ENCODE measurements around the gene OR5H1.

The OR5H1 gene

GRCh38 chr3:98180319-98180890 lies 49.9 kb downstream of the OR5H1 start:
- CTCF ChIA-PET = no interaction called here
- TF ChIP-seq ZNF701 (tag by site-specific recombination; IDR thresholded peaks at IDR 0.05) (no peak), ZNF48 (tag by site-specific recombination; IDR thresholded peaks at IDR 0.05) (no peak), ZXDB (tag by site-specific recombination; IDR thresholded peaks at IDR 0.05) (no peak), BCL6B (tag by site-specific recombination; IDR thresholded peaks at IDR 0.05) (no peak), ZNF530 (tag by site-specific recombination; IDR thresholded peaks at IDR 0.05; ENCODE audit: low read depth) (no peak), ZNF621 (tag by site-specific recombination; IDR thresholded peaks at IDR 0.05) (no peak), ZSCAN5A (tag by site-specific recombination; IDR thresholded peaks at IDR 0.05) (no peak), ZNF138 (tag by site-specific recombination; IDR thresholded peaks at IDR 0.05; ENCODE audit: borderline replicate concordance) (no peak), ZNF202 (tag by site-specific recombination; IDR thresholded peaks at IDR 0.05; ENCODE audit: borderline replicate concordance) (no peak)
- Histone ChIP-seq H3K4me1 (ENCODE audit: control insufficient read depth, insufficient read depth, low read length) (no peaks in the 10 kb centered on the region), H3K27ac (ENCODE audit: extremely low read depth, low read depth, low read length) (no peak overlapping the region), H3K4me3 (ENCODE audit: low read depth, low read length) (no peak overlapping the region), H3K36me3 (ENCODE audit: control insufficient read depth in 2 of 2, insufficient read depth in 1 of 2, low read length in 2 of 2) (no peaks in the 10 kb centered on the region), H3K9me3 (ENCODE audit: control insufficient read depth, insufficient read depth, low read depth, low read length) (no peaks in the 10 kb centered on the region)
- POLR2A ChIA-PET = no interaction called here

GRCh38 chr3:98182196-98182595 lies 51.7 kb downstream of the OR5H1 start:
- H3K4me1 ChIP-seq (ENCODE audit: control insufficient read depth, insufficient read depth, low read length) = no peaks in the 10 kb centered on the region
- H3K9me3 ChIP-seq (ENCODE audit: control insufficient read depth, insufficient read depth, low read depth, low read length) = no peaks in the 10 kb centered on the region
- no peaks in the 10 kb centered on the region for H3K36me3 ChIP-seq (ENCODE audit: control insufficient read depth in 2 of 2, insufficient read depth in 1 of 2, low read length in 2 of 2)
- H3K4me3 ChIP-seq (ENCODE audit: low read depth, low read length) = no peak overlapping the region
- ChIA-PET CTCF (interaction anchor here (0.6 kb wide), 1 partner anchor 64 kb away, joined by 3 read pairs; no protein-coding TSS in a partner anchor), POLR2A (no interaction called here)
- H3K27ac ChIP-seq (ENCODE audit: extremely low read depth, low read depth, low read length) = no peak overlapping the region
- TF ChIP-seq ZNF280C (tag by site-specific recombination; IDR thresholded peaks at IDR 0.05) = no peak
- no peak for TF ChIP-seq BCL11A (tag by site-specific recombination; IDR thresholded peaks at IDR 0.05; ENCODE audit: low read depth)
- no peak for TF ChIP-seq ZBTB8A (tag by site-specific recombination; IDR thresholded peaks at IDR 0.05)
- no peak for TF ChIP-seq REST (tag by site-specific recombination; IDR thresholded peaks at IDR 0.05)
- no peak for TF ChIP-seq SCRT1 (tag by site-specific recombination; IDR thresholded peaks at IDR 0.05; ENCODE audit: borderline replicate concordance)
- no peak for TF ChIP-seq PRDM4 (tag by site-specific recombination; IDR thresholded peaks at IDR 0.05)
- no peak for TF ChIP-seq ZNF221 (tag by site-specific recombination; IDR thresholded peaks at IDR 0.05; ENCODE audit: borderline replicate concordance)
- TF ChIP-seq GLIS1 (tag by site-specific recombination; IDR thresholded peaks at IDR 0.05) = no peak
- TF ChIP-seq ZNF514 (tag by site-specific recombination; IDR thresholded peaks at IDR 0.05) = no peak
- TF ChIP-seq OVOL3 (tag by site-specific recombination; IDR thresholded peaks at IDR 0.05) = no peak
- TF ChIP-seq ZNF398 (tag by site-specific recombination; IDR thresholded peaks at IDR 0.05) = no peak
- no peak for TF ChIP-seq ZNF670 (tag by site-specific recombination; IDR thresholded peaks at IDR 0.05; ENCODE audit: low read depth)
- no peak for TF ChIP-seq OSR2 (tag by site-specific recombination; IDR thresholded peaks at IDR 0.05)
- TF ChIP-seq ZNF843 (tag by site-specific recombination; IDR thresholded peaks at IDR 0.05) = no peak
